Kidney epithelial cell (primary cell): ENCODE measurements around the gene MAJIN. TPM values are rescaled to one million over a fixed set of nuclear protein-coding genes. Genes with fewer than 3 reads are reported as not detected.

Experiments
- DNase-seq: peaks from one replicate; pipeline ENCODE4 v3.0.0-alpha.2; 2010; ENCODE audit warnings: low read depth
- H3K27me3 ChIP-seq: 2 replicates; pipeline ENCODE4 v1.6.0; 2011; ENCODE audit warnings: low read length; ENCODE audit not compliant: control insufficient read depth, insufficient read depth
- H3K36me3 ChIP-seq: 2 replicates; pipeline ENCODE4 v1.5.1; 2011; ENCODE audit warnings: low read length; ENCODE audit not compliant: control insufficient read depth, insufficient read depth
- H3K4me3 ChIP-seq: 2 replicates; pipeline ENCODE4 v1.5.1; 2011; ENCODE audit warnings: low read depth, mild to moderate bottlenecking, control low read depth, low read length
- CTCF ChIP-seq: IDR thresholded peaks from 2 replicates; pipeline ENCODE4 v1.5.1; 2011; ENCODE audit warnings: mild to moderate bottlenecking, moderate library complexity, low read length, control low read depth, inconsistent platforms; ENCODE audit not compliant: insufficient read depth, poor library complexity, severe bottlenecking
- total RNA-seq: library from RNA; depleted of rRNA; stranded (reverse); fragments of >200 nt; gene quantifications from 2 replicates; pipeline ENCODE4 v1.2.3, GENCODE V29; 2015

Gene MAJIN
- total RNA-seq, 1 donor from 2014 or later = 0.17 TPM

GRCh38 chr11:64933213-64933934 lies 38.5 kb downstream of the MAJIN start:
- no peak for DNase-seq
- no peaks in the 10 kb centered on the region for H3K27me3 ChIP-seq

DNA sequence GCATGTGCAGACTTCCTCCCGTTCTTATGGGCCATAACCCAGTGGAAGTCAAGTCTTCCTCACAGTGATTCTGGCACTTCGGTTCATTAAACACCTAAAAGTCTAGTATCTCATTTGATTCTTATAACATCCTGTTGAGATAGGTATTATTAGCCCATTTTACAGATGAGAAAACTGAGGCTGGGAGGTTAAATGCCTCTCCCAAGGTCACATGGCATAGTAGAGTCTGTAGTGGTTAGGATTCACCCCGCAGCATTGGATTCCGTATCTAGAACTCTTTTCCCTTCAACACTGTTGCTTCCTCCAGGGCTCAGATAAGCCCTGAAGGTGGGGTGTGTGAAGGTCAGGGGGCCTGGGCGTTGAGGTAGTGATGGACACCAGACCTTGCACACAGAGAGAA lies 39.6 kb downstream of the MAJIN start:
- no peak overlapping the region for H3K4me3 ChIP-seq
- peaks cover 1% of the 10 kb centered on the region for H3K36me3 ChIP-seq
- no peaks in the 10 kb centered on the region for H3K27me3 ChIP-seq
- no peak for DNase-seq
- TF ChIP-seq CTCF = no peak

More at GRCh38 chr11:64933213-64933934, 38.5 kb downstream of the MAJIN start:
- H3K4me3 ChIP-seq = no peak overlapping the region
- H3K36me3 ChIP-seq = peaks cover 1% of the 10 kb centered on the region
- TF ChIP-seq CTCF = no peak

GRCh38 chr11:64931290-64931689 lies 40.6 kb downstream of the MAJIN start:
- TF ChIP-seq CTCF = no peak
- peaks cover 1% of the 10 kb centered on the region for H3K36me3 ChIP-seq
- no peak for DNase-seq

DNA sequence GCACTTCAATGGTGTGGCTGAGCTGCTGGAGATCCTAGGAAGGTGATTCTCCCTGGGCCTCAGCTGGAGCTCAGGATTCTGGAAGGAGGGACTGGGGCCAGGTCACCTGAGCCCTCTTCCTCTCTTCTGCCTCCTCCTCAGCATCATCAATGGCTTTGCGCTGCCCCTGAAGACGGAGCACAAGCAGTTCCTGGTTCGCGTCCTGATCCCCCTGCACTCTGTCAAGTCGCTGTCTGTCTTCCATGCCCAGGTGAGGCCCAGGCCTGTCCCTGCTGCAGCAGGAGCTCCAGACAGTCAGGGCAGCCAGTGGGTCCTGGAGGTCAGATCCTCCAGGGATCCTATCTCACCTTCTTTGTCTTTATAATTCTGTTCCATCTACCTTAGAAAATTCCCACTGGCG lies 41.6 kb downstream of the MAJIN start:
- peaks cover 1% of the 10 kb centered on the region for H3K36me3 ChIP-seq
- no peak for TF ChIP-seq CTCF
- H3K27me3 ChIP-seq = no peaks in the 10 kb centered on the region
- H3K4me3 ChIP-seq = no peak overlapping the region
- no peak for DNase-seq

More at GRCh38 chr11:64931290-64931689, 40.6 kb downstream of the MAJIN start:
- Histone ChIP-seq H3K27me3 (no peaks in the 10 kb centered on the region), H3K4me3 (no peak overlapping the region)

DNA sequence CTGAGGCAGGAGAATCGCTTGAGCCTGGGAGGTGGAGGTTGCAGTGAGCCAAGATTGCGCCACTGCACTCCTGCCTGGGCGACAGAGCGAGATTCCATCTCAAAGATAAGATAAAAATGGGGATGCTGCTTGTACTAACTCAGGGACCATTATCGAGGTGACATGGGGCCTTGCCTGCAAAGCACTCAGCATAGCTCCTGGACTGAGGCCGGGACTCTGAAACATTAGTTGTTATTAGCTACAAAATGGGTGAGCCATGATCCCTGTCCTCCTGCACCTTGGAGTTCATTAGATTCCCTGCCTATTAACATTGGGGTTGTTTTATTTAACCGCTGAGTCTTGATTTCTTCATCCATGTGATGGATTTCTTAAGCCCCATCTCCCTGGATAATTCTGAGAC lies 42.3 kb downstream of the MAJIN start:
- Histone ChIP-seq H3K36me3 (peaks cover 1% of the 10 kb centered on the region), H3K4me3 (no peak overlapping the region), H3K27me3 (no peaks in the 10 kb centered on the region)
- no peak for TF ChIP-seq CTCF
- DNase-seq = no peak

DNA sequence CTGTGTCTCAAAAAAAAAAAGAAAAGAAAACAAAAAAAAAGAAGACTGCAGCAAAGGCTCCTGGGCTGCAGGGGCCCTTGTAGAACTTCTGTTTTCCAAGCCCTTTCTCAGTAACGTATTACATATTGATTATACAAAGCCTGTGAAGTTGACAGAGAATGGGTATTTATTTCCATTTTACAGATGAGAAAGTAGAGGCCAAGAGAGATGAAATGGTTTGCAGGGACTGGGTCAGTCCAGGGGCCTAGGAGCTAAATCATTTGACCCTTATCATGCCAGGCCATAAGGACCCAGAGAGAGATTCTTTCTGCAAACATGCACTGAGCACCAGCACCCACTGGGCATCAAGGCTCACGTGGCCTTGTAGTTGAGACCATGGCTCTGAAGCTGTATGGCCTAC lies 43.0 kb downstream of the MAJIN start:
- H3K36me3 ChIP-seq = peaks cover 1% of the 10 kb centered on the region

More for the DNA sequence above, 43.0 kb downstream of the MAJIN start:
- no peaks in the 10 kb centered on the region for H3K27me3 ChIP-seq
- H3K4me3 ChIP-seq = no peak overlapping the region
- no peak for TF ChIP-seq CTCF
- no peak for DNase-seq
